Caco-2 (cell line): ENCODE results near the gene ZNF91. TPM values are rescaled to one million over a fixed set of nuclear protein-coding genes. Genes with fewer than 3 reads are reported as not detected.

Source experiments
- BruUV-seq: library from RNA; stranded (reverse); fragments of 400-500 nt; replicated peaks from 2 replicates; lab custom pipeline; 2021; lab: Mats Ljungman, UMichigan
- CTCF ChIA-PET: fragments of 300-600 bp; sonication (Branson Sonifier 250); formaldehyde crosslinking; loops from one replicate; lab custom pipeline; 2022; ENCODE audit warnings: antibody characterized with exemption; lab: Charles Lee
- POLR2A ChIA-PET: fragments of 300-600 bp; sonication (Branson Sonifier 250); formaldehyde crosslinking; loops from one replicate; lab custom pipeline; 2022; ENCODE audit warnings: antibody characterized with exemption; lab: Charles Lee
- DNase-seq, 2 experiments: peaks; one replicate each; pipeline versions ENCODE4 v3.0.0 to v3.0.0-alpha.2; 2020 to 2022
- H3K27me3 ChIP-seq: replicated peaks from 2 replicates; pipeline ENCODE4 v1.6.0; 2011; ENCODE audit warnings: low read length; ENCODE audit not compliant: control insufficient read depth, insufficient read depth
- H3K36me3 ChIP-seq: 2 replicates; pipeline ENCODE4 v1.5.1; 2011; ENCODE audit warnings: low read length; ENCODE audit not compliant: control insufficient read depth, insufficient read depth
- H3K4me1 ChIP-seq: fragments of 250-450 bp; sonication (Bioruptor Pico); 2 replicates; pipeline ENCODE4 v1.5.1; 2020; ENCODE audit warnings: mild to moderate bottlenecking
- H3K4me3 ChIP-seq: 2 replicates; pipeline ENCODE4 v1.5.1; 2011; ENCODE audit warnings: low read depth, mild to moderate bottlenecking, control low read depth, low read length
- H3K9me3 ChIP-seq: fragments of 250-450 bp; sonication (Bioruptor Pico); 2 replicates; pipeline ENCODE4 v1.5.1; 2020; ENCODE audit warnings: mild to moderate bottlenecking, moderate library complexity
- H3K27ac Mint-ChIP-seq: one replicate; pipeline ENCODE4 v1.8.0; 2022; ENCODE audit warnings: mixed read lengths; ENCODE audit not compliant: unreplicated experiment
- H3K27me3 Mint-ChIP-seq: one replicate; pipeline ENCODE4 v1.8.0; 2022; ENCODE audit warnings: mixed read lengths; ENCODE audit not compliant: insufficient read depth, unreplicated experiment
- H3K36me3 Mint-ChIP-seq: one replicate; pipeline ENCODE4 v1.8.0; 2022; ENCODE audit warnings: mild to moderate bottlenecking, mixed read lengths; ENCODE audit not compliant: insufficient read depth, unreplicated experiment
- H3K4me1 Mint-ChIP-seq: one replicate; pipeline ENCODE4 v1.8.0; 2022; ENCODE audit warnings: low read depth, mixed read lengths; ENCODE audit not compliant: unreplicated experiment
- H3K4me3 Mint-ChIP-seq: one replicate; pipeline ENCODE4 v1.8.0; 2022; ENCODE audit warnings: mild to moderate bottlenecking, moderate library complexity, mixed read lengths; ENCODE audit not compliant: unreplicated experiment
- H3K9me3 Mint-ChIP-seq: one replicate; pipeline ENCODE4 v1.8.0; 2022; ENCODE audit warnings: mixed read lengths; ENCODE audit not compliant: unreplicated experiment
- CTCF ChIP-seq, 2 experiments: fragments of 200-600 bp in 1 of 2; IDR thresholded peaks; 1 replicate in 1 of 2; 2 replicates in 1 of 2; pipeline versions ENCODE4 v1.5.1 to v1.8.0; 2011 to 2022; ENCODE audit warnings: antibody characterized with exemption in 1 of 2, control low read depth in 1 of 2, inconsistent platforms in 1 of 2, low read depth in 1 of 2, low read length in 1 of 2, mild to moderate bottlenecking in 1 of 2, moderate library complexity in 1 of 2; ENCODE audit not compliant: insufficient read depth in 1 of 2, severe bottlenecking in 1 of 2, unreplicated experiment in 1 of 2
- intact Hi-C: fragments of 100-400 bp; cut with micrococcal nuclease; formaldehyde crosslinking; loops from one replicate; pipeline ENCODE4 v1.10.0; 2022; ENCODE audit not compliant: unreplicated experiment
- total RNA-seq: library from RNA; stranded (reverse); gene quantifications from 2 replicates; pipeline ENCODE4 v1.2.3, GENCODE V29; 2022

Gene ZNF91
- total RNA-seq, 1 experiment from 2014 or later: 23.7 TPM

- H3K27me3 ChIP-seq: no peaks in the 10 kb centered on the region
- ChIA-PET CTCF (no interaction called here), POLR2A (no interaction called here)
- no TSS peak for BruUV-seq
- intact Hi-C loops: loop anchor here (5.0 kb wide), 1 partner anchor 37 kb away; no protein-coding TSS in a partner anchor
- Mint-ChIP-seq H3K27me3 (no peaks in the 10 kb centered on the region), H3K27ac (no peak overlapping the region), H3K36me3 (peaks cover 6% of the 10 kb centered on the region), H3K4me1 (no peaks in the 10 kb centered on the region), H3K4me3 (no peak overlapping the region), H3K9me3 (peaks cover 58% of the 10 kb centered on the region)
- no peaks in the 10 kb centered on the region for H3K9me3 ChIP-seq
- peak in 1 of 2 experiments; percentile 49 for TF ChIP-seq CTCF (IDR thresholded peaks at IDR 0.05; ENCODE audit: insufficient read depth in 1 of 2, low read depth in 1 of 2, low read length in 1 of 2, severe bottlenecking in 1 of 2, unreplicated experiment in 1 of 2)
- H3K4me3 ChIP-seq: no peak overlapping the region
- DNase-seq: peak in 1 of 2 experiments; percentile 4
- no peaks in the 10 kb centered on the region for H3K36me3 ChIP-seq
- no peaks in the 10 kb centered on the region for H3K4me1 ChIP-seq
Observed at GRCh38 chr19:23439623-23440022, 44.4 kb upstream of the ZNF91 start.

GRCh38 chr19:23437901-23438300, 42.6 kb upstream of the ZNF91 start:
- H3K4me1 ChIP-seq: no peaks in the 10 kb centered on the region
- H3K4me3 ChIP-seq: no peak overlapping the region
- TF ChIP-seq CTCF (IDR thresholded peaks at IDR 0.05; ENCODE audit: insufficient read depth in 1 of 2, low read depth in 1 of 2, low read length in 1 of 2, severe bottlenecking in 1 of 2, unreplicated experiment in 1 of 2): no peak
- no peak overlapping the region for H3K27ac Mint-ChIP-seq
- intact Hi-C loops: loop anchor here (5.0 kb wide), 1 partner anchor 36 kb away; no protein-coding TSS in a partner anchor
- no peak overlapping the region for H3K4me3 Mint-ChIP-seq
- ChIA-PET POLR2A (no interaction called here), CTCF (no interaction called here)
- no peaks in the 10 kb centered on the region for H3K36me3 ChIP-seq
- H3K27me3 Mint-ChIP-seq: no peaks in the 10 kb centered on the region
- peaks cover 6% of the 10 kb centered on the region for H3K36me3 Mint-ChIP-seq
- H3K9me3 ChIP-seq: no peaks in the 10 kb centered on the region
- no TSS peak for BruUV-seq
- no peaks in the 10 kb centered on the region for H3K4me1 Mint-ChIP-seq
- DNase-seq: peak in 1 of 2 experiments; percentile 2
- peaks cover 75% of the 10 kb centered on the region for H3K9me3 Mint-ChIP-seq
- H3K27me3 ChIP-seq: no peaks in the 10 kb centered on the region

GRCh38 chr19:23436944-23437343, 41.7 kb upstream of the ZNF91 start:
- H3K4me1 ChIP-seq: no peaks in the 10 kb centered on the region
- H3K36me3 Mint-ChIP-seq: peaks cover 6% of the 10 kb centered on the region
- H3K36me3 ChIP-seq: no peaks in the 10 kb centered on the region
- no peak overlapping the region for H3K4me3 ChIP-seq
- peak in 1 of 2 experiments; percentile 30 for TF ChIP-seq CTCF (IDR thresholded peaks at IDR 0.05; ENCODE audit: insufficient read depth in 1 of 2, low read depth in 1 of 2, low read length in 1 of 2, severe bottlenecking in 1 of 2, unreplicated experiment in 1 of 2)
- DNase-seq: peak in 1 of 2 experiments; percentile 6
- no peaks in the 10 kb centered on the region for H3K27me3 ChIP-seq
- no TSS peak for BruUV-seq
- ChIA-PET CTCF (interaction anchor here (0.6 kb wide), 1 partner anchor 36 kb away, joined by 3 read pairs; no protein-coding TSS in a partner anchor), POLR2A (no interaction called here)
- no peaks in the 10 kb centered on the region for H3K9me3 ChIP-seq
- H3K27me3 Mint-ChIP-seq: no peaks in the 10 kb centered on the region
- no peak overlapping the region for H3K4me3 Mint-ChIP-seq
- H3K27ac Mint-ChIP-seq: no peak overlapping the region
- intact Hi-C loops: loop anchor here (5.0 kb wide), 1 partner anchor 35 kb away; no protein-coding TSS in a partner anchor
- H3K9me3 Mint-ChIP-seq: peaks cover 76% of the 10 kb centered on the region
- no peaks in the 10 kb centered on the region for H3K4me1 Mint-ChIP-seq
